ENCODE results near the gene TMEM44. TPM values are rescaled to one million over a fixed set of nuclear protein-coding genes. Genes with fewer than 3 reads are reported as not detected.

TMEM44 gene
- total RNA-seq, 1 experiment from 2014 or later: 70.1 TPM

- TF ChIP-seq REST (IDR thresholded peaks at IDR 0.05; ENCODE audit: insufficient read depth in 1 of 2, low read depth in 2 of 2, low read length in 1 of 2) (no peak), CTCF (IDR thresholded peaks at IDR 0.05) (no peak), POLR2AphosphoS5 (IDR thresholded peaks at IDR 0.05; ENCODE audit: low read depth, low read length) (no peak), SIN3A (IDR thresholded peaks at IDR 0.05; ENCODE audit: borderline replicate concordance, insufficient read depth, low read depth, low read length) (no peak), TCF7L2 (IDR thresholded peaks at IDR 0.05; ENCODE audit: low read depth, low read length) (no peak)
- Histone ChIP-seq H3K9me3 (ENCODE audit: control insufficient read depth, insufficient read depth, low read depth, low read length) (no peaks in the 10 kb centered on the region), H3K27me3 (ENCODE audit: control insufficient read depth, insufficient read depth, low read length) (no peaks in the 10 kb centered on the region), H3K36me3 (ENCODE audit: control insufficient read depth, insufficient read depth, low read length) (no peaks in the 10 kb centered on the region), H3K4me1 (ENCODE audit: control insufficient read depth, insufficient read depth, low read length) (peaks cover 13% of the 10 kb centered on the region), H3K4me3 (ENCODE audit: low read depth in 2 of 2, low read length in 2 of 2) (no peak overlapping the region), H3K27ac (ENCODE audit: low read length) (no peak overlapping the region)
- intact Hi-C loops (cut with micrococcal nuclease; ENCODE audit: unreplicated experiment): no loop called here
- BruUV-seq (replicated peaks): no TSS peak
- in situ Hi-C loops (cut with HindIII; ENCODE audit: low pct_unique_long_range_greater_than_20kb, low sequenced_read_pairs): no loop called here
- ChIA-PET CTCF (no interaction called here), POLR2A (no interaction called here)
- no peak for DNase-seq (ENCODE audit: low read depth, low spot score)
- ATAC-seq: no peak
These were observed 73.7 kb downstream of the TMEM44 start for GRCh38 chr3:194559530-194559929.

- Histone ChIP-seq H3K4me3 (ENCODE audit: low read depth in 2 of 2, low read length in 2 of 2) (peak overlapping the region in 1 of 2 experiments; percentile 28; a peak in 2 of 4 replicates), H3K27me3 (ENCODE audit: control insufficient read depth, insufficient read depth, low read length) (no peaks in the 10 kb centered on the region), H3K9me3 (ENCODE audit: control insufficient read depth, insufficient read depth, low read depth, low read length) (no peaks in the 10 kb centered on the region), H3K4me1 (ENCODE audit: control insufficient read depth, insufficient read depth, low read length) (peaks cover 16% of the 10 kb centered on the region), H3K36me3 (ENCODE audit: control insufficient read depth, insufficient read depth, low read length) (no peaks in the 10 kb centered on the region), H3K27ac (ENCODE audit: low read length) (peak overlapping the region; percentile 77)
- DNase-seq (ENCODE audit: low read depth, low spot score) (no peak), ATAC-seq (peak; percentile 65)
- POLR2A ChIA-PET: interaction anchor here (0.5 to 0.7 kb wide), 2 partner anchors 85 to 415 kb away, joined by 3 to 5 read pairs; no protein-coding TSS in a partner anchor
- CTCF ChIA-PET: interaction anchor here (0.6 to 1.2 kb wide), 3 partner anchors 34 to 84 kb away, joined by 3 to 5 read pairs (median 3); no protein-coding TSS in a partner anchor
- in situ Hi-C loops (cut with HindIII; ENCODE audit: low pct_unique_long_range_greater_than_20kb, low sequenced_read_pairs) (no loop called here), intact Hi-C loops (cut with micrococcal nuclease; ENCODE audit: unreplicated experiment) (no loop called here)
- TF ChIP-seq POLR2AphosphoS5 (IDR thresholded peaks at IDR 0.05; ENCODE audit: low read depth, low read length): no peak
- no peak for TF ChIP-seq REST (IDR thresholded peaks at IDR 0.05; ENCODE audit: insufficient read depth in 1 of 2, low read depth in 2 of 2, low read length in 1 of 2)
- TF ChIP-seq CTCF (IDR thresholded peaks at IDR 0.05): no peak
- no peak for TF ChIP-seq TCF7L2 (IDR thresholded peaks at IDR 0.05; ENCODE audit: low read depth, low read length)
- TF ChIP-seq SIN3A (IDR thresholded peaks at IDR 0.05; ENCODE audit: borderline replicate concordance, insufficient read depth, low read depth, low read length): no peak
- BruUV-seq (replicated peaks): no TSS peak
These were observed 76.8 kb downstream of the TMEM44 start for GRCh38 chr3:194556086-194557056.
